Neural cell (in vitro differentiated cells): ENCODE measurements around the gene DIS3L2. TPM values are rescaled to one million over a fixed set of nuclear protein-coding genes. Genes with fewer than 3 reads are reported as not detected.

Experiments
- H2AFZ ChIP-seq: fragments of 200-600, 300-800 bp; sonication (generic), shearing (Covaris generic); 2 replicates; pipeline ENCODE4 v1.6.0; 2014; ENCODE audit warnings: low read depth, mild to moderate bottlenecking, antibody characterized with exemption, low read length, moderate library complexity
- H3F3A ChIP-seq: fragments of 200-600 bp; shearing (Covaris generic); 2 replicates; pipeline ENCODE4 v1.6.1; 2016; ENCODE audit warnings: mild to moderate bottlenecking, moderate library complexity, mixed read lengths, antibody characterized with exemption, low read length; ENCODE audit not compliant: insufficient read depth, poor library complexity, severe bottlenecking
- H3K27ac ChIP-seq: fragments of 200-600, 300-800 bp; sonication (generic), shearing (Covaris generic); 2 replicates; pipeline ENCODE4 v1.5.1; 2014; ENCODE audit warnings: mild to moderate bottlenecking, low read length, moderate library complexity
- H3K27me3 ChIP-seq: fragments of 300-800, 200-600 bp; sonication (generic), shearing (Covaris generic); 2 replicates; pipeline ENCODE4 v1.6.0; 2014; ENCODE audit warnings: mild to moderate bottlenecking, low read depth, low read length, moderate library complexity; ENCODE audit not compliant: insufficient read depth
- H3K36me3 ChIP-seq: fragments of 300-800, 200-600 bp; sonication (generic), shearing (Covaris generic); 2 replicates; pipeline ENCODE4 v1.5.1; 2014; ENCODE audit warnings: mild to moderate bottlenecking, antibody characterized with exemption, low read length, moderate library complexity; ENCODE audit not compliant: insufficient read depth
- H3K4me2 ChIP-seq: fragments of 300-800, 200-600 bp; sonication (generic), shearing (Covaris generic); 2 replicates; pipeline ENCODE4 v1.6.0; 2014; ENCODE audit warnings: mild to moderate bottlenecking, low read length
- H3K4me3 ChIP-seq: fragments of 300-800, 200-600 bp; sonication (generic), shearing (Covaris generic); 2 replicates; pipeline ENCODE4 v1.5.1; 2014; ENCODE audit warnings: mild to moderate bottlenecking, low read length, moderate library complexity
- H3K79me2 ChIP-seq: fragments of 200-600 bp; shearing (Covaris generic); replicated peaks from 2 replicates; pipeline ENCODE4 v1.6.0; 2014; ENCODE audit warnings: mild to moderate bottlenecking, low read length, moderate library complexity; ENCODE audit not compliant: insufficient read depth
- H3K9ac ChIP-seq: fragments of 300-800, 200-600 bp; sonication (generic), shearing (Covaris generic); 2 replicates; pipeline ENCODE4 v1.6.1; 2016; ENCODE audit warnings: mild to moderate bottlenecking, low read length, mixed read lengths
- H3K9me2 ChIP-seq: fragments of 200-600 bp; shearing (Covaris generic); 2 replicates; pipeline ENCODE4 v1.6.1; 2016; ENCODE audit warnings: mild to moderate bottlenecking, low read length, mixed read lengths; ENCODE audit not compliant: insufficient read depth
- H3K9me3 ChIP-seq: fragments of 200-600, 300-800 bp; sonication (generic), shearing (Covaris generic); 2 replicates; pipeline ENCODE4 v1.6.1; 2016; ENCODE audit warnings: mild to moderate bottlenecking, mixed run types, low read length, moderate library complexity, mixed read lengths
- H4K20me1 ChIP-seq: fragments of 200-600 bp; shearing (Covaris generic); 2 replicates; pipeline ENCODE4 v1.6.1; 2016; ENCODE audit warnings: mild to moderate bottlenecking, mixed run types; ENCODE audit not compliant: insufficient read depth
- EP300 ChIP-seq: fragments of 450-650 bp; conservative IDR thresholded peaks from 2 replicates; pipeline ENCODE4 v1.6.1; 2014; ENCODE audit warnings: antibody characterized with exemption, mild to moderate bottlenecking, moderate library complexity; ENCODE audit not compliant: poor library complexity, severe bottlenecking
- EZH2 ChIP-seq: fragments of 200-600, 300-800 bp; shearing (Covaris generic), sonication (generic); IDR thresholded peaks from 2 replicates; pipeline ENCODE4 v1.6.1; 2014; ENCODE audit warnings: antibody characterized with exemption, low read length, borderline replicate concordance, mild to moderate bottlenecking; ENCODE audit not compliant: insufficient read depth, poor library complexity, severe bottlenecking
- MXI1 ChIP-seq: fragments of 450-650 bp; conservative IDR thresholded peaks from 2 replicates; pipeline ENCODE4 v1.6.1; 2014; ENCODE audit warnings: antibody characterized with exemption, mild to moderate bottlenecking; ENCODE audit not compliant: poor library complexity, severe bottlenecking
- POLR2AphosphoS5 ChIP-seq: IDR thresholded peaks from 2 replicates; pipeline ENCODE4 v1.6.1; 2012
- RAD21 ChIP-seq: fragments of 450-650 bp; conservative IDR thresholded peaks from 2 replicates; pipeline ENCODE4 v1.6.1; 2014; ENCODE audit warnings: antibody characterized with exemption, mild to moderate bottlenecking, moderate library complexity
- SMC3 ChIP-seq: fragments of 450-650 bp; conservative IDR thresholded peaks from 2 replicates; pipeline ENCODE4 v1.6.1; 2014; ENCODE audit warnings: antibody characterized with exemption, mild to moderate bottlenecking, moderate library complexity; ENCODE audit not compliant: poor library complexity
- TAF1 ChIP-seq: IDR thresholded peaks from 2 replicates; pipeline ENCODE4 v1.6.1; 2012; ENCODE audit warnings: low read depth
- polyA plus RNA-seq: library from polyadenylated mRNA; depleted of rRNA; stranded (reverse); fragments of >200 nt; gene quantifications from 2 replicates; pipeline ENCODE4 v1.2.3, GENCODE V29; 2014
- TF ChIP-seq, protein P1 (sequence below): fragments of 450-650 bp; IDR thresholded peaks from 2 replicates; pipeline ENCODE4 v1.5.1; 2014; ENCODE audit warnings: antibody characterized with exemption, mild to moderate bottlenecking, moderate library complexity; ENCODE audit not compliant: poor library complexity, severe bottlenecking
- TF ChIP-seq, protein P2 (sequence below): IDR thresholded peaks from 2 replicates; pipeline ENCODE4 v1.6.1; 2012; ENCODE audit warnings: borderline replicate concordance

The DIS3L2 gene
- polyA plus RNA-seq, 1 donor from 2014 or later, result 20.0 TPM

DNA sequence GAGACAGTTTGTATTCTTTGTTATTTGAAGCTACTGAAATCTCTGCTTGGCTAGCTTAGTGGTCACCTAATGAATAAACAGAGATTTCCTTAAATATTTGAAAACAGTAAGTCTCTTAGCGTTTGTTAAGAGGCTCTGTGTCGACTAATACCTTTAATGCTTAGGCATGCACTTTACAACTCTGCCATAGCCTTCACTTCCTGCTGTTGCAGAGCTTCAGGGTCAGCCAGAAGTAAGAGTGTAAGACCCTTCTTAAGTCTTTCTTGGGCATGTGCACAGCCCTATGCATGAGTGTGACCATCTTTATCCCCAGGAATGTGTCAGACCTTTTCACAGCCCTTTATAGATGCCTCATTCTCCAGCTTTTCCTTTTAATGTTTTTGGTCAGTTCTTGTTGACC, 221.8 kb downstream of the DIS3L2 start:
- H3K9me2 ChIP-seq, result no peaks in the 10 kb centered on the region
- no peaks in the 10 kb centered on the region for H3K79me2 ChIP-seq
- no peak overlapping the region for H3K4me2 ChIP-seq
- TF ChIP-seq MXI1 (no peak), POLR2AphosphoS5 (no peak), SMC3 (no peak), EP300 (no peak), RAD21 (no peak), TAF1 (no peak)
- TF ChIP-seq, protein P1, sequence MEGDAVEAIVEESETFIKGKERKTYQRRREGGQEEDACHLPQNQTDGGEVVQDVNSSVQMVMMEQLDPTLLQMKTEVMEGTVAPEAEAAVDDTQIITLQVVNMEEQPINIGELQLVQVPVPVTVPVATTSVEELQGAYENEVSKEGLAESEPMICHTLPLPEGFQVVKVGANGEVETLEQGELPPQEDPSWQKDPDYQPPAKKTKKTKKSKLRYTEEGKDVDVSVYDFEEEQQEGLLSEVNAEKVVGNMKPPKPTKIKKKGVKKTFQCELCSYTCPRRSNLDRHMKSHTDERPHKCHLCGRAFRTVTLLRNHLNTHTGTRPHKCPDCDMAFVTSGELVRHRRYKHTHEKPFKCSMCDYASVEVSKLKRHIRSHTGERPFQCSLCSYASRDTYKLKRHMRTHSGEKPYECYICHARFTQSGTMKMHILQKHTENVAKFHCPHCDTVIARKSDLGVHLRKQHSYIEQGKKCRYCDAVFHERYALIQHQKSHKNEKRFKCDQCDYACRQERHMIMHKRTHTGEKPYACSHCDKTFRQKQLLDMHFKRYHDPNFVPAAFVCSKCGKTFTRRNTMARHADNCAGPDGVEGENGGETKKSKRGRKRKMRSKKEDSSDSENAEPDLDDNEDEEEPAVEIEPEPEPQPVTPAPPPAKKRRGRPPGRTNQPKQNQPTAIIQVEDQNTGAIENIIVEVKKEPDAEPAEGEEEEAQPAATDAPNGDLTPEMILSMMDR, result no peak
- TF ChIP-seq, protein P2, sequence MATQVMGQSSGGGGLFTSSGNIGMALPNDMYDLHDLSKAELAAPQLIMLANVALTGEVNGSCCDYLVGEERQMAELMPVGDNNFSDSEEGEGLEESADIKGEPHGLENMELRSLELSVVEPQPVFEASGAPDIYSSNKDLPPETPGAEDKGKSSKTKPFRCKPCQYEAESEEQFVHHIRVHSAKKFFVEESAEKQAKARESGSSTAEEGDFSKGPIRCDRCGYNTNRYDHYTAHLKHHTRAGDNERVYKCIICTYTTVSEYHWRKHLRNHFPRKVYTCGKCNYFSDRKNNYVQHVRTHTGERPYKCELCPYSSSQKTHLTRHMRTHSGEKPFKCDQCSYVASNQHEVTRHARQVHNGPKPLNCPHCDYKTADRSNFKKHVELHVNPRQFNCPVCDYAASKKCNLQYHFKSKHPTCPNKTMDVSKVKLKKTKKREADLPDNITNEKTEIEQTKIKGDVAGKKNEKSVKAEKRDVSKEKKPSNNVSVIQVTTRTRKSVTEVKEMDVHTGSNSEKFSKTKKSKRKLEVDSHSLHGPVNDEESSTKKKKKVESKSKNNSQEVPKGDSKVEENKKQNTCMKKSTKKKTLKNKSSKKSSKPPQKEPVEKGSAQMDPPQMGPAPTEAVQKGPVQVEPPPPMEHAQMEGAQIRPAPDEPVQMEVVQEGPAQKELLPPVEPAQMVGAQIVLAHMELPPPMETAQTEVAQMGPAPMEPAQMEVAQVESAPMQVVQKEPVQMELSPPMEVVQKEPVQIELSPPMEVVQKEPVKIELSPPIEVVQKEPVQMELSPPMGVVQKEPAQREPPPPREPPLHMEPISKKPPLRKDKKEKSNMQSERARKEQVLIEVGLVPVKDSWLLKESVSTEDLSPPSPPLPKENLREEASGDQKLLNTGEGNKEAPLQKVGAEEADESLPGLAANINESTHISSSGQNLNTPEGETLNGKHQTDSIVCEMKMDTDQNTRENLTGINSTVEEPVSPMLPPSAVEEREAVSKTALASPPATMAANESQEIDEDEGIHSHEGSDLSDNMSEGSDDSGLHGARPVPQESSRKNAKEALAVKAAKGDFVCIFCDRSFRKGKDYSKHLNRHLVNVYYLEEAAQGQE, result no peak
- no peaks in the 10 kb centered on the region for H3F3A ChIP-seq
- H3K4me3 ChIP-seq, result no peak overlapping the region
- H3K36me3 ChIP-seq, result no peaks in the 10 kb centered on the region
- H4K20me1 ChIP-seq, result no peaks in the 10 kb centered on the region
- H3K9me3 ChIP-seq, result no peaks in the 10 kb centered on the region
- H3K27ac ChIP-seq, result no peak overlapping the region
- H2AFZ ChIP-seq, result no peak overlapping the region
- no peaks in the 10 kb centered on the region for H3K27me3 ChIP-seq
- H3K9ac ChIP-seq, result no peak overlapping the region

DNA sequence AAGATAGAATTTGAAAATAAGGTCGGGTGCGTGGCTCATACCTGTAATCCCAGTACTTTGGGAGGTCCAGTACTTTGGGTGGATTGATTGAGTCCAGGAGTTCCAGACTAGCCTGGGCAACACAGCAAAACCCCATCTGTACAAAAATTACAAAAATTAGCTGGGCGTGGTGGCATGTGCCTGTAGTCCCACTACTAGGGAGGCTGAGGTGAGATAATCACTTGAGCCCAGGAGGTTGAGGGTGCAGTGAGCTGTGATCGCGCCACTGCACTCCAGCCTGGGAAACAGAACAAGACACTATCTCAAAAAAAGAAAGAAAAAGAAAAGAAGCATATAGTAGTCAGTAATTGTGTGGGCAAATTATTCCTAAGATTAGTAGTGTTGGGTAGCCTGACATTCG, 222.8 kb downstream of the DIS3L2 start:
- Histone ChIP-seq H3K36me3 (no peaks in the 10 kb centered on the region), H3K9ac (no peak overlapping the region), H3K4me3 (no peak overlapping the region), H4K20me1 (no peaks in the 10 kb centered on the region), H3K9me2 (no peaks in the 10 kb centered on the region), H3K27me3 (no peaks in the 10 kb centered on the region), H3K9me3 (no peaks in the 10 kb centered on the region), H3K79me2 (no peaks in the 10 kb centered on the region), H3K4me2 (no peak overlapping the region), H3F3A (no peaks in the 10 kb centered on the region), H3K27ac (no peak overlapping the region), H2AFZ (no peak overlapping the region)
- no peak for TF ChIP-seq SMC3
- TF ChIP-seq EP300, result no peak
- TF ChIP-seq TAF1, result no peak
- TF ChIP-seq, protein P1, result no peak
- no peak for TF ChIP-seq RAD21
- no peak for TF ChIP-seq POLR2AphosphoS5
- TF ChIP-seq, protein P2, result no peak
- no peak for TF ChIP-seq MXI1
- no peak for TF ChIP-seq EZH2
